GM23248 (cell line): ENCODE results near the gene NRROS. TPM values are rescaled to one million over a fixed set of nuclear protein-coding genes. Genes with fewer than 3 reads are reported as not detected.
A peak's percentile ranks its signal among the peaks of the same experiment; 100 is the strongest.

Experiments
- DNase-seq: peaks from one replicate; pipeline ENCODE4 v3.0.0-alpha.2; 2015
- H2AFZ ChIP-seq: fragments of 200-600 bp; sonication (generic); 2 replicates; pipeline ENCODE4 v1.6.1; 2016; ENCODE audit warnings: antibody characterized with exemption
- H3F3A ChIP-seq: fragments of 200-600 bp; sonication (generic); 2 replicates; pipeline ENCODE4 v1.6.1; 2016; ENCODE audit warnings: mild to moderate bottlenecking, antibody characterized with exemption, mixed run types; ENCODE audit not compliant: insufficient read depth
- H3K27ac ChIP-seq: fragments of 200-600 bp; sonication (generic); 2 replicates; pipeline ENCODE4 v1.5.1; 2016; ENCODE audit warnings: mild to moderate bottlenecking
- H3K27me3 ChIP-seq: fragments of 200-600 bp; sonication (generic); replicated peaks from 2 replicates; pipeline ENCODE4 v1.6.1; 2016; ENCODE audit warnings: mild to moderate bottlenecking; ENCODE audit not compliant: insufficient read depth
- H3K36me3 ChIP-seq: fragments of 200-600 bp; sonication (generic); 2 replicates; pipeline ENCODE4 v1.6.1; 2016; ENCODE audit warnings: low read depth, mild to moderate bottlenecking
- H3K4me1 ChIP-seq: fragments of 200-600 bp; sonication (generic); 2 replicates; pipeline ENCODE4 v1.6.1; 2016; ENCODE audit warnings: mild to moderate bottlenecking; ENCODE audit not compliant: insufficient read depth
- H3K4me2 ChIP-seq: fragments of 200-600 bp; sonication (generic); one replicate; pipeline ENCODE4 v1.6.1; 2016; ENCODE audit warnings: mild to moderate bottlenecking; ENCODE audit not compliant: unreplicated experiment
- H3K4me3 ChIP-seq: fragments of 200-600 bp; sonication (generic); 2 replicates; pipeline ENCODE4 v1.5.1; 2016; ENCODE audit warnings: mild to moderate bottlenecking
- H3K79me2 ChIP-seq: fragments of 200-600 bp; sonication (generic); 2 replicates; pipeline ENCODE4 v1.6.1; 2016; ENCODE audit warnings: mild to moderate bottlenecking; ENCODE audit not compliant: insufficient read depth
- H3K9ac ChIP-seq: fragments of 200-600 bp; sonication (generic); 2 replicates; pipeline ENCODE4 v1.6.1; 2016; ENCODE audit warnings: mild to moderate bottlenecking
- H3K9me2 ChIP-seq: fragments of 200-600 bp; sonication (generic); 2 replicates; pipeline ENCODE4 v1.6.1; 2016; ENCODE audit warnings: mixed run types, mild to moderate bottlenecking, moderate library complexity; ENCODE audit not compliant: insufficient read depth
- H3K9me3 ChIP-seq: fragments of 200-600 bp; sonication (generic); one replicate; pipeline ENCODE4 v1.6.1; 2017; ENCODE audit warnings: low read depth
- H4K20me1 ChIP-seq: fragments of 200-600 bp; sonication (generic); 2 replicates; pipeline ENCODE4 v1.6.0; 2016; ENCODE audit not compliant: insufficient read depth
- EZH2 ChIP-seq: fragments of 200-600 bp; sonication (generic); IDR thresholded peaks from 2 replicates; pipeline ENCODE4 v1.6.1; 2018; ENCODE audit warnings: antibody characterized with exemption, mild to moderate bottlenecking; ENCODE audit not compliant: insufficient read depth, poor library complexity, severe bottlenecking
- EZH2phosphoT487 ChIP-seq: fragments of 200-600 bp; sonication (generic); IDR thresholded peaks from 2 replicates; pipeline ENCODE4 v1.6.1; 2018; ENCODE audit warnings: antibody characterized with exemption, moderate library complexity, mild to moderate bottlenecking, low read depth; ENCODE audit not compliant: insufficient read depth
- WGBS, 2 experiments: methylation state at CpG; one replicate each; pipeline ENCODE4 v1.1.6; 2015 to 2017; ENCODE audit warnings: low lambda C conversion rate in 2 of 2, low coverage in 1 of 2; ENCODE audit errors: missing lambda C conversion rate in 2 of 2; 5-methylcytosine and 5-hydroxymethylcytosine counted together
- in situ Hi-C: fragments of 300-500 bp; cut with MboI; formaldehyde crosslinking; loops from 2 replicates; pipeline ENCODE4 v1.15.0; 2020
- polyA plus RNA-seq: library from polyadenylated mRNA; unstranded; fragments of >200 nt; fragmentation: Nextera tagmentation; extraction: Ambion mirVana; gene quantifications from 2 replicates; pipeline ENCODE4 v1.2.1, GENCODE V29; 2016
- total RNA-seq: library from RNA; depleted of rRNA; stranded (reverse); fragments of >200 nt; shearing (Covaris generic); gene quantifications from 2 replicates; pipeline ENCODE4 v1.2.3, GENCODE V29; 2014

NRROS gene
- total and polyA plus RNA-seq, 2 experiments from 2014 or later, result 0.22 TPM; not detected in 1

DNA sequence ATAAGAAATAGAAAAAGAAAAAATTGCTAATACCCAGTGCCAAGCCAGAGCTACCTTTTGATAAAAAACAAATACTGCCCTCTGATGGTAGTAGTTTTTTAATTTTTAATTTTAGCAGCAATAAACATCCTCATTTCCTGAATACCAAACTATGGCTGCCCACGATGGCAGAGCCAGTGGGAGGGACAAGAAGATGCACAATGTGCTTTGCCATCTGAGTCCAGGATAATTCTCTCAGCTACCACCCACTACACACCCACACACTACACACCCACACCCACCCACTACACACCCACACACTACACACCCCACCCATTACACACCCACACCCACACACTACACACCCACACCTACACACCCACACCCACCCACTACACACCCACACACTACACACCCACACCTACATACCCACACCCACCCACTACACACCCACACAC lies 54.7 kb downstream of the NRROS start:
- Histone ChIP-seq H3K4me3 (no peak overlapping the region), H2AFZ (no peak overlapping the region), H3K27me3 (no peaks in the 10 kb centered on the region; the same call in 1 of the 2 replicates), H3K79me2 (no peaks in the 10 kb centered on the region), H3K9ac (no peak overlapping the region), H4K20me1 (no peaks in the 10 kb centered on the region), H3K4me2 (no peak overlapping the region), H3K4me1 (no peaks in the 10 kb centered on the region), H3K9me2 (no peaks in the 10 kb centered on the region), H3K36me3 (no peaks in the 10 kb centered on the region), H3K9me3 (no peaks in the 10 kb centered on the region), H3F3A (no peaks in the 10 kb centered on the region), H3K27ac (no peak overlapping the region)
- 0% methylated on average over 1 of the region's 1 CpG for whole genome bisulfite sequencing, 2 experiments
- in situ Hi-C loops, result no loop called here
- DNase-seq, result peak; percentile 54
- TF ChIP-seq EZH2 (no peak), EZH2phosphoT487 (no peak)

DNA sequence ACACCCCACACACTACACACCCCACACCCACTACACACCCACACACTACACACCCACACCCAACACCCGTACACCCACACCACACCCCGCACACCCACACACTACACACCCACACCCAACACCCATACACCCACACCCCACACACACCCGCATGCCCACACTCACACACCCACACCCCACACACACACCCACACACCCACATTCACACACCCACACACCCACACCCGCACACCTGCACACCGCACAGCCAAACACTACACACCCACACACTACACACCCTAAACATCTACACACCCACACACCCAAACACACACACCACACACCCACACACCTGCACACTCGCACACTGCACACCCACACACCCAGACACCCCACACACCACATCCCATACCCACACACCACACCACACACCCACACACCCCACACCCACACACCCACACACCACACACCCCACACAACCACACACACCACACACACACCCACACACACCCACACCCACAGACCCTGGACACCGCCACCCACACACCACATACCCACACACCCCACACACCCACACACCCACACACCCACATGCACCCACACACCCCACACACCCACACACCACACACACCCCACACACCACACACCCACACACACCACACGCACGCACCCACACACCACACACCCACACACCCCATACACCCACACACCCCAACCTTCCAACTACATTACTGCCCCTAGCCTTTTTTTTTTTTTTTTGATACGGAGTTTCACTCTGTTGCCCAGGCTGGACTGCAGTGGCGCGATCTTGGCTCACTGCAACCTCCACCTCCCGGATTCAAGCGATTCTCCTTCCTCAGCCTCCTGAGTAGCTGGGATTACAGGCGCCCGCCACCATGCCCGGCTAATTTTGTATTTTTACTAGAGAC lies 55.7 kb downstream of the NRROS start:
- no peaks in the 10 kb centered on the region for H4K20me1 ChIP-seq
- no peak overlapping the region for H3K9ac ChIP-seq
- no peaks in the 10 kb centered on the region for H3K4me1 ChIP-seq
- H3K36me3 ChIP-seq, result no peaks in the 10 kb centered on the region
- TF ChIP-seq EZH2 (no peak), EZH2phosphoT487 (no peak)
- H3K27ac ChIP-seq, result no peak overlapping the region
- H3K4me2 ChIP-seq, result no peak overlapping the region
- no peaks in the 10 kb centered on the region for H3F3A ChIP-seq
- H3K27me3 ChIP-seq, result no peaks in the 10 kb centered on the region; the same call in 1 of the 2 replicates
- no peaks in the 10 kb centered on the region for H3K9me2 ChIP-seq
- 90 to 93% methylated on average over 4 to 17 of the region's 17 CpGs for WGBS, 2 experiments
- H3K4me3 ChIP-seq, result no peak overlapping the region
- H3K9me3 ChIP-seq, result no peaks in the 10 kb centered on the region
- no peak for DNase-seq
- H3K79me2 ChIP-seq, result no peaks in the 10 kb centered on the region
- in situ Hi-C loops, result no loop called here
- no peak overlapping the region for H2AFZ ChIP-seq

- Histone ChIP-seq H2AFZ (no peak overlapping the region), H3K9me2 (no peaks in the 10 kb centered on the region), H3K27ac (no peak overlapping the region), H3K4me1 (no peaks in the 10 kb centered on the region), H3K9ac (no peak overlapping the region), H3K36me3 (no peaks in the 10 kb centered on the region), H3K27me3 (no peaks in the 10 kb centered on the region; the same call in 1 of the 2 replicates), H3K79me2 (no peaks in the 10 kb centered on the region), H3K4me2 (no peak overlapping the region), H3K9me3 (no peaks in the 10 kb centered on the region), H4K20me1 (no peaks in the 10 kb centered on the region), H3F3A (no peaks in the 10 kb centered on the region), H3K4me3 (no peak overlapping the region)
- 78 to 79% methylated on average over 5 of the region's 5 CpGs for WGBS, 2 experiments
- TF ChIP-seq EZH2phosphoT487, result no peak
- no peak for TF ChIP-seq EZH2
- no peak for DNase-seq
- in situ Hi-C loops, result no loop called here
These were observed 56.3 kb downstream of the NRROS start for GRCh38 chr3:196695849-196696226.

- Histone ChIP-seq H3K79me2 (no peaks in the 10 kb centered on the region), H3K27me3 (no peaks in the 10 kb centered on the region), H3K4me2 (no peak overlapping the region), H3K36me3 (no peaks in the 10 kb centered on the region), H3K9ac (no peak overlapping the region), H3F3A (no peaks in the 10 kb centered on the region), H2AFZ (no peak overlapping the region), H3K9me2 (no peaks in the 10 kb centered on the region), H4K20me1 (no peaks in the 10 kb centered on the region), H3K4me3 (no peak overlapping the region), H3K4me1 (no peaks in the 10 kb centered on the region), H3K27ac (no peak overlapping the region), H3K9me3 (no peaks in the 10 kb centered on the region)
- 68 to 72% methylated on average over 5 of the region's 5 CpGs for WGBS, 2 experiments
- in situ Hi-C loops, result no loop called here
- DNase-seq, result no peak
- TF ChIP-seq EZH2phosphoT487 (no peak), EZH2 (no peak)
These were observed 57.8 kb downstream of the NRROS start for GRCh38 chr3:196697270-196697669.
